ENCODE measurements around the gene SCGN. TPM values are rescaled to one million over a fixed set of nuclear protein-coding genes. Genes with fewer than 3 reads are reported as not detected.

SCGN gene
- total and polyA plus RNA-seq, 2 of the 13 experiments (the other 11 are each of a cell fraction or from before 2014, with no cell fraction given): 2.9 to 29.0 TPM

- TF ChIP-seq ARID5B (CRISPR knock-in tag; IDR thresholded peaks at IDR 0.05) (peak; percentile 36; the same call in 1 of the 2 replicates), GABPB1 (CRISPR knock-in tag; IDR thresholded peaks at IDR 0.05) (no peak), ZNF354B (CRISPR knock-in tag; IDR thresholded peaks at IDR 0.05) (no peak), MXD3 (CRISPR knock-in tag; IDR thresholded peaks at IDR 0.05) (peak; percentile 65; the same call in 1 of the 2 replicates), AHR (CRISPR knock-in tag; IDR thresholded peaks at IDR 0.05) (peak; percentile 68; the same call in 1 of the 2 replicates), BORCS8-MEF2B (CRISPR knock-in tag; IDR thresholded peaks at IDR 0.05) (0 out of 2 replicates have a peak, but pooled peaks have one; percentile 29), WIZ (CRISPR knock-in tag; IDR thresholded peaks at IDR 0.05) (peak; percentile 73; the same call in 1 of the 2 replicates), ARHGAP35 (CRISPR knock-in tag; IDR thresholded peaks at IDR 0.05; ENCODE audit: borderline replicate concordance) (0 out of 2 replicates have a peak, but pooled peaks have one; percentile 45), NR2C2 (CRISPR knock-in tag; IDR thresholded peaks at IDR 0.05; ENCODE audit: borderline replicate concordance) (no peak), ZBTB10 (CRISPR knock-in tag; IDR thresholded peaks at IDR 0.05; ENCODE audit: borderline replicate concordance) (no peak), XRCC5 (optimal IDR thresholded peaks at IDR 0.05; ENCODE audit: low read length) (peak; percentile 30), ZNF101 (CRISPR knock-in tag; IDR thresholded peaks at IDR 0.05; ENCODE audit: borderline replicate concordance, low read depth) (0 out of 2 replicates have a peak, but pooled peaks have one; percentile 9), ZMYM4 (CRISPR knock-in tag; IDR thresholded peaks at IDR 0.05) (peak; percentile 37), ZNF34 (CRISPR knock-in tag; IDR thresholded peaks at IDR 0.05; ENCODE audit: borderline replicate concordance) (0 out of 2 replicates have a peak, but pooled peaks have one; percentile 24), MXD4 (CRISPR knock-in tag; IDR thresholded peaks at IDR 0.05) (0 out of 2 replicates have a peak, but pooled peaks have one; percentile 53), AGO1 (IDR thresholded peaks at IDR 0.05; ENCODE audit: low read depth, low read length, poor library complexity, severe bottlenecking) (no peak), SAP130 (CRISPR knock-in tag; IDR thresholded peaks at IDR 0.05; ENCODE audit: low read depth) (peak; percentile 55), NR0B2 (CRISPR knock-in tag; IDR thresholded peaks at IDR 0.05) (peak; percentile 65; the same call in 1 of the 2 replicates), TGIF2 (CRISPR knock-in tag; IDR thresholded peaks at IDR 0.05) (peak; percentile 47; the same call in 1 of the 2 replicates), MTA1 (CRISPR knock-in tag; IDR thresholded peaks at IDR 0.05; ENCODE audit: borderline replicate concordance) (0 out of 2 replicates have a peak, but pooled peaks have one; percentile 42), ZNF788 (CRISPR knock-in tag; IDR thresholded peaks at IDR 0.05; ENCODE audit: borderline replicate concordance) (peak; percentile 27; the same call in 1 of the 2 replicates), TARDBP (CRISPR knock-in tag; IDR thresholded peaks at IDR 0.05) (0 out of 2 replicates have a peak, but pooled peaks have one; percentile 23), RFX1 (IDR thresholded peaks at IDR 0.05) (no peak), POLR2A (IDR thresholded peaks at IDR 0.05; ENCODE audit: insufficient read depth in 1 of 2, low read depth in 2 of 2, low read length in 2 of 2) (no peak)
Observed at GRCh38 chr6:25637960-25638434, 14.0 kb upstream of the SCGN start (continued).
